ENCODE measurements around the gene MUC16.
"Not testable (repeated sequence)": the region's sequence is repeated elsewhere in the genome, so short reads cannot be mapped to it uniquely, and the experiment has no call there.

MUC16 gene

GRCh38 chr19:9009935-9010651 is at the start of gene MUC16:
Gene MUC16 (minus strand): TSS chr19:9010409.
- DNase-seq = no peak

DNA sequence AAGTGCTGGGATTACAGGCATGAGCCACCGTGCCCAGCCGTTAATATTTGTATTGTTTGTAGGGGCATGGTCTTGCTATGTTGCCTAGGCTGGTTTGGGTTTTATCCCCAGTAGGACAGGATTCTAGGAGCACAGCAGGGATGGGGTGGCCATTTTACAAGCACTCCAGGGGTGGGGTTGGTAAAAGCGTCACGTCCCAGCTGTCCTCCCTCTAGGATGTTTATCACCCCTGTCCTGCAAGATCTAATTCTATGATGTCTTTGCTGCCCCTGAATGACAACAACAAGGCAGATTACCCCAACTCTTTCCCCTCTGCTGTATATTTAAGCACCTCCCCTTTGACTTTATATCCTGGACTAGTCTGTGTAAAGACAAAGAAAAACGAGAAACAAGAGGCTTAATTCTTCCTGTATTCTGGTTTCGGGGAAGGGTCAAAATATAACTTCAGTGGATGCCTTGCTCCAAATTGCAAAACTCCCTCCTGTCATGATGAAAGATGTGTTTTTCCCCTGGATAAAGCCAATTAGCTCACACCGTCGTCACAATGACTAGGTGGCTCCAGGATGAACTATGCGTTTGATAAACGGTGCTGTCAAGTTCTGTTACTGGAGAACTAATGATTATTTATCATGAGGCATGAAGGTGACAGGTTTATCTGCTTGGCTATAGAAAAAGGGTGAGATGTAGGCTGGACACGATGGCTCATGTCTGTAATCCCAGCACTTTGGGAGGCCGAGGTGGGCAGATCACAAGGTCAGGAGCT is 48.9 kb upstream of the MUC16 start:
- no peak for DNase-seq

GRCh38 chr19:9057505-9058258 is 47.5 kb upstream of the MUC16 start:
- DNase-seq = no peak

DNA sequence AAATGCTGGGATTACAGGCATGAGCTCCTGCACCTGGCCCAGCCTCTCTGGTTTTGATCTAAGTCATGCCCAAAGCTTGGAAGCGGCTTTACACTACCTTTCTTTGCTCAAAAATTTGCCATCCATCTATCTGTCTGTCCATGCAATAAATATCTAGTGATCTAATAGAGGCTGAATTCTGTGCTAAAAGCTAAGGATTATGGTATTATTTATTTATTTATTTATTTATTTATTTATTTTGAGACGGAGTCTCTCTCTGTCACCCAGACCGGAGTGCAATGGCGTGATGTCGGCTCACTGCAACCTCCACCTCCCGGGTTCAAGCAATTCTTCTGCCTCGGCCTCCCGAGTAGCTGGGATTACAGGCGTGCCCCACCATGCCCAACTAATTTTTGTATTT is 45.9 kb upstream of the MUC16 start:
- DNase-seq = not testable (repeated sequence)

- no peak for DNase-seq
Measured at GRCh38 chr19:9054765-9055164, 44.6 kb upstream of the MUC16 start.

DNA sequence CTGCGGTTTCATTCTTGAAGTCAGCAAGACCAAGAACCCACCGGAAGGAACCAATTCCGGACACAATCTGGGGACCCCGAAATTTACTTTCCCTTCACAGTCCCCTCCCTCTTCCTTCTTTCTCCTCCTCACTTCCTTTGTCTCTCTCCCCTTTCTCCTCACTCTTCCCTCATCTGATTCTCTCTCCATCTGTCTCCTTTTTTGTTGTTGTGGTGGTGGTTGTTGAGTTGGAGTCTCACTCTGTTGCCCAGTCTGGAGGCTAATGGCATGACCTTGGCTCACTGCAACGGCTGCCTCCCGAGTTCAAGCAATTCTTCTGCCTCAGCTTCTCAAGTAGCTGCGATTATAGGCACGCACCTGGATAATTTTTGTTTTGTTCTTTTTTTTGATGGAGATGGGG is 44.0 kb upstream of the MUC16 start:
- no peak for DNase-seq

GRCh38 chr19:9053674-9054073 is 43.5 kb upstream of the MUC16 start:
- DNase-seq = not testable (repeated sequence)

- DNase-seq = no peak
Measured at GRCh38 chr19:9052894-9053293, 42.7 kb upstream of the MUC16 start.

DNA sequence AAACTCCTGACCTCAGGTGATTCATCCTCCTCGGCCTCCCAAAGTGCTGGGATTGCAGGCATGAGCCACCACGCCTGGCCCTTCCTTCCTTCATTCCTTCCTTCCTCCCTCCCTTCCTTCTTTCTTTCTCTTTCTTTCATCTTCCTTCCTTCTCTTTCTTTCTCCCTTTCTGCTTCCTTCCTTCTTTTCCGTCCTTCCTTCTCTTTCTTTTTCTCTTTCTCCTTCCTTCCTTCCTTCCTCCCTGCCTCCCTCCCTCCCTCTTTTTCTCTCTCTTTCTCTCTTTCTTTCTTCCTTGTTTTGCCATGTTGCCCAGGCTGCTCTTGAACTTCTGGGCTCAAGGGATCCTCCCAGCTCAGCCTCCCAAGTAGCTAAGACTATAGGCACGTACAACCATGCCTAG is 36.5 kb upstream of the MUC16 start:
- no peak for DNase-seq

DNA sequence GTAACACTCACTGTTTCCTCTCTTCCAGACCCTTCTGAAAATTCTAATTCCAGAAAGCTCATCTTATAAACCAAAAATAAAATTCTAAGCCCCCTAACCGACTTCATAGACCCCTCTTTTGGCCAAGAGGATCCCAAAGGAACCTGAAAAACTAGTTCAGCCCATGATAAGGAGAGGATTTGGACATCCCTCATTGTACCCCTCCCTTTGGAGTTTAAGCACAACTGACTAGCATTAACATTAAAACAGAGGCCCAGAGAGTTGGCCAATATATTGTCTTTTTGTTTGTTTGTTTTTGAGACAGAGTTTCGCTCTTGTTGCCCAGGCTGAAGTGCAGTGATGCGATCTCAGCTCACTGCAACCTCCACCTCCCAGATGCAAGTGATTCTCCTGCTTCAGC is 34.2 kb upstream of the MUC16 start:
- DNase-seq = no peak

DNA sequence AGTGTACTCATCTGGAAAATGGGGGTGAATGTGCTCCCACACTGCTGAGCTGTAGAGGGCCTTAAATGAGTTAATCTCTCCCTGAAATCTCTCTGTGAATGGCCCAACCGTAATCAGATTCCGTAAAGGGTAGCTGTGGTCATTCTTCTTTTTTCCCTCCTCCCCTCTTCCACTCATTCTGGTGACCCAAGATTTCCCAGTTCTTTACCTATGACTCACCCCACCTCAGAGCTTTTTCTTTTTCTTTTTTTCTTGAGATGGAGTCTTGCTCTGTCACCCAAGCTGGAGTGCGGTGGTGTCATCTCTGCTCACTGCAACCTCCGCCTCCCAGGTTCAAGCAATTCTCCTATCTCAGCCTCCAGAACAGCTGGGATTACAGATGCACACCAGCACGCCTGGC is 33.3 kb upstream of the MUC16 start:
- no peak for DNase-seq

GRCh38 chr19:9041023-9041422 is 30.8 kb upstream of the MUC16 start:
- no peak for DNase-seq

DNA sequence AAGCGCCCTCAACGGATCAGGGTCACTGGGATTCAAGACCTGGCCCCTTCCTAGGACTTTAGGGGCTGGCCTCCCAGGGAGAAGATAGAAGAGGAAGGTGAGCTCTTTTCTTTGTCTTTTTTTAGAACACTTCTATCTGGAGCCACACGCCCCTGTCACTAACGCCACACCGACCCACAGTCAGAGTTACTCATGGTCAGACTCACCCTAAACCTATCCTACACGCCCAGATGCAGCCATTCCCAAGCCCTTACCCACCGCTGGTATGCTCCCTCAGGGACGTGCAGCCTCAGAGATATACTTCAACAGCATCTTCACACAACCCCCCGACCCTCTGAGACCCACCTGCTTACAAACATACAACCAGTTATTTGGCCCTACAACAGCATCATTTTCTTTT is 29.9 kb upstream of the MUC16 start:
- no peak for DNase-seq

DNA sequence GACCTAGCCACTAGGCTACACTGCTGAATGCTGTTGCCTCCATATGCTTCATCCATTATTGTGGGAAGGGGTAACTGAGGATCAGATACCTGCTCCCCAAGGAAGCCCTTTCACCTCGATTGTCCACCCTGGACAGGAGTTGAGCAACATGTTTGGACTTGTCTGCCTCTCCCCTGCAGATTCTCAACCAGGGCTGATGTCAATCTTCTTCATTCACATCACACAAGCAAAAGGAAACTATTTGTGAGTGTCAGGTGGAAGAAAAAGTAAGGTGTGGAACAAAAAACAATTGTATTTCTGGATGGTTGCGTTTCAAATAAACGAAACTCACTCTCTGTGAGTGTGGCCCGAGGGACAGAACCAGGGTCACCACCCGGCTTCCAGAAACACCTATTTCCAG is 29.5 kb upstream of the MUC16 start:
- DNase-seq = no peak

GRCh38 chr19:9037400-9038062 is 27.3 kb upstream of the MUC16 start:
- no peak for DNase-seq

- no peak for DNase-seq
Measured at GRCh38 chr19:9032136-9032631, 22.0 kb upstream of the MUC16 start.

- no peak for DNase-seq
Measured at GRCh38 chr19:9018163-9018875, 8.1 kb upstream of the MUC16 start.

DNA sequence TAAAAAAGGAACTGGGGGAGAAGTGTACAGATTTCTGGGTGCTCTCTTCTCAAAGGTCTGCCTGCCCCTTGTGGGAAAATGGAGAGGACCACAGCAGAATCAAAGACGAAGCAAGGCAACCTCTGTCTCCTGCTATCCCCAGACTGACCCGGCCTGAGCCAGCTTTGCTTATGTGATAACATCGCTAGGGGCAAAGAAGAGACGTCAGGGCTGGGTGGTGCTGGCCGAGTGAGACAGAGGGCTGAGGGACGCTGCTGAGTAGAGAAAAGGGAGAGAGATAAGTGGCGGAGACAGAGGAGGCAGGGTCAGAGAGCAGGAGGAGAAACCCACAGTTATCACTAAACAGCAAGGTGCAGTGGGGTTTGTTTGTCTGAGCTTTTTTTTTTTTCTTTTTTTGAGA is 4.6 kb upstream of the MUC16 start:
- no peak for DNase-seq

- no peak for DNase-seq
Measured at GRCh38 chr19:9013988-9014387, 3.8 kb upstream of the MUC16 start.

GRCh38 chr19:9011875-9012274 is 1.7 kb upstream of the MUC16 start:
- no peak for DNase-seq

DNA sequence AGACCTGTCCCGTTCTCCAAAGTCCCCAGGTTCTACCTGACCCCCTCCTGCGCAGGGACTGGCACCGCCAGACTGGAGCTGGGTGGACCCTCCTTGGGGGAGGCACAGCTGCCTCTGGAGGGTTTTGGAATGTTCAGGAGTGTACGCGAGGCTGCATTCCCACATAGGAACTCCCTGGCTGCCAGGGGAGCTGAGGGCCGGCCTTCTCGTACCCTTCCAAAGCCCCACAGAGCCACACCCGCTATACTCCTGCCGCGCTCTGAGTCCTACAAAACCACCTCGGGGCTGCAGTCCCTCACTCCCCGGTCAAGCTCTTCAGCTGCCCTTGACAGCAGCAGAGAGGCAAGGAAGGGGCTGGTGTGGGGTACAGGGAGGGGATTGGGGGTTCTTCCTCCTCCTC is 484 bp upstream of the MUC16 start:
- no peak for DNase-seq

GRCh38 chr19:9009431-9009830 is 778 bp downstream of the MUC16 start:
- no peak for DNase-seq

GRCh38 chr19:9008667-9009066 is 1.5 kb downstream of the MUC16 start:
- no peak for DNase-seq
